HepG2 (cell line): Measurements from ENCODE around the gene TMEM121. TPM values are rescaled to one million over a fixed set of nuclear protein-coding genes. Genes with fewer than 3 reads are reported as not detected.

ENCODE experiments used
- CBFB ChIP-seq: sonication (generic); formaldehyde crosslinking; IDR thresholded peaks from 2 replicates; pipeline ENCODE4 v1.4.0; 2020; ENCODE audit warnings: missing genetic modification reagents
- ELF1 ChIP-seq: sonication (generic); formaldehyde crosslinking; IDR thresholded peaks from 2 replicates; pipeline ENCODE4 v1.4.0; 2020; ENCODE audit warnings: missing genetic modification reagents
- HNRNPL ChIP-seq: fragments of 200-400 bp; formaldehyde crosslinking; IDR thresholded peaks from 2 replicates; pipeline ENCODE4 v1.6.1; 2017; ENCODE audit warnings: mild to moderate bottlenecking, low read depth, low read length
- MED13 ChIP-seq: sonication (generic); formaldehyde crosslinking; IDR thresholded peaks from 2 replicates; pipeline ENCODE4 v1.5.0; 2020; ENCODE audit warnings: missing genetic modification reagents
- MEF2D ChIP-seq: sonication (generic); formaldehyde crosslinking; IDR thresholded peaks from 2 replicates; pipeline ENCODE4 v1.5.1; 2020; ENCODE audit warnings: mild to moderate bottlenecking, missing genetic modification reagents
- NFRKB ChIP-seq: fragments of 450-650 bp; IDR thresholded peaks from 2 replicates; pipeline ENCODE4 v1.6.1; 2017
- PHF21A ChIP-seq: sonication (generic); formaldehyde crosslinking; IDR thresholded peaks from 2 replicates; pipeline ENCODE4 v1.5.0; 2020; ENCODE audit warnings: mild to moderate bottlenecking, missing genetic modification reagents
- PHF5A ChIP-seq: IDR thresholded peaks from one replicate; pipeline ENCODE4 v1.6.1; 2018; ENCODE audit warnings: low read depth, missing genetic modification reagents; ENCODE audit not compliant: unreplicated experiment
- PRMT3 ChIP-seq: sonication (generic); formaldehyde crosslinking; IDR thresholded peaks from 2 replicates; pipeline ENCODE4 v1.8.1; 2022; ENCODE audit warnings: low read depth, mild to moderate bottlenecking, moderate library complexity, missing genetic modification reagents, borderline replicate concordance
- SCMH1 ChIP-seq: sonication (generic); formaldehyde crosslinking; IDR thresholded peaks from 2 replicates; pipeline ENCODE4 v1.9.0; 2021; ENCODE audit warnings: missing genetic modification reagents, mild to moderate bottlenecking, borderline replicate concordance
- TP53 ChIP-seq: sonication (generic); formaldehyde crosslinking; conservative IDR thresholded peaks from 2 replicates; pipeline ENCODE4 v1.4.0; 2020; ENCODE audit warnings: missing genetic modification reagents
- ZIK1 ChIP-seq: sonication (generic); formaldehyde crosslinking; IDR thresholded peaks from 2 replicates; pipeline ENCODE4 v1.5.0; 2020; ENCODE audit warnings: mild to moderate bottlenecking, low read depth, missing genetic modification reagents, borderline replicate concordance
- ZNF777 ChIP-seq: sonication (generic); formaldehyde crosslinking; IDR thresholded peaks from 2 replicates; pipeline ENCODE4 v1.4.0; 2020; ENCODE audit warnings: missing genetic modification reagents
- ZNF839 ChIP-seq: sonication (generic); formaldehyde crosslinking; IDR thresholded peaks from 2 replicates; pipeline ENCODE4 v1.4.0; 2020; ENCODE audit warnings: missing genetic modification reagents, mild to moderate bottlenecking, borderline replicate concordance
- ZNF850 ChIP-seq: sonication (generic); formaldehyde crosslinking; conservative IDR thresholded peaks from 2 replicates; pipeline ENCODE4 v1.9.0; 2021; ENCODE audit warnings: mild to moderate bottlenecking, missing genetic modification reagents
- ZNF891 ChIP-seq: sonication (generic); formaldehyde crosslinking; IDR thresholded peaks from 2 replicates; pipeline ENCODE4 v1.5.0; 2020; ENCODE audit warnings: mild to moderate bottlenecking, missing genetic modification reagents
- polyA plus RNA-seq, 8 experiments: library from polyadenylated mRNA; depleted of rRNA in 3 of 8; stranded (reverse) in 7 of 8; unstranded in 1 of 8; fragments of >200 nt; fragmentation: Illumina TruSeq in 4 of 8; extraction: Trizol in 4 of 8; gene quantifications; 2 replicates each; pipeline versions ENCODE4 v1.2.1 to v1.2.3, GENCODE V29; 2011 to 2016; ENCODE audit warnings: low read depth in 4 of 8, missing spikeins in 1 of 8, mixed read lengths in 1 of 8; ENCODE audit not compliant: insufficient read depth in 1 of 8
- total RNA-seq, 5 experiments: library from RNA; depleted of rRNA; stranded (reverse); fragments of >200 nt; fragmentation: Illumina TruSeq; extraction: Trizol; gene quantifications; 2 replicates each; pipeline ENCODE4 v1.2.3, GENCODE V29; 2016; ENCODE audit warnings: low read depth in 1 of 5
- TF ChIP-seq, protein P1 (sequence below): sonication (generic); formaldehyde crosslinking; IDR thresholded peaks from 2 replicates; pipeline ENCODE4 v1.9.0; 2021; ENCODE audit warnings: missing genetic modification reagents, mild to moderate bottlenecking, borderline replicate concordance
- TF ChIP-seq, protein P2 (sequence below), 2 experiments: sonication (generic) in 1 of 2; formaldehyde crosslinking in 1 of 2; IDR thresholded peaks; 2 replicates each; pipeline versions ENCODE4 v1.5.1 to v1.6.1; 2011 to 2020; ENCODE audit warnings: borderline replicate concordance in 1 of 2, low read depth in 1 of 2, low read length in 1 of 2, mild to moderate bottlenecking in 1 of 2, missing genetic modification reagents in 1 of 2, moderate library complexity in 1 of 2
- TF ChIP-seq, protein P3 (sequence below): sonication (generic); formaldehyde crosslinking; IDR thresholded peaks from 2 replicates; pipeline ENCODE4 v1.8.0; 2022; ENCODE audit warnings: missing genetic modification reagents, mild to moderate bottlenecking, moderate library complexity, borderline replicate concordance

The TMEM121 gene
- total and polyA plus RNA-seq, 2 of the 13 experiments (the other 11 are each of a cell fraction or from before 2014, with no cell fraction given), result 6.6 to 19.0 TPM

DNA sequence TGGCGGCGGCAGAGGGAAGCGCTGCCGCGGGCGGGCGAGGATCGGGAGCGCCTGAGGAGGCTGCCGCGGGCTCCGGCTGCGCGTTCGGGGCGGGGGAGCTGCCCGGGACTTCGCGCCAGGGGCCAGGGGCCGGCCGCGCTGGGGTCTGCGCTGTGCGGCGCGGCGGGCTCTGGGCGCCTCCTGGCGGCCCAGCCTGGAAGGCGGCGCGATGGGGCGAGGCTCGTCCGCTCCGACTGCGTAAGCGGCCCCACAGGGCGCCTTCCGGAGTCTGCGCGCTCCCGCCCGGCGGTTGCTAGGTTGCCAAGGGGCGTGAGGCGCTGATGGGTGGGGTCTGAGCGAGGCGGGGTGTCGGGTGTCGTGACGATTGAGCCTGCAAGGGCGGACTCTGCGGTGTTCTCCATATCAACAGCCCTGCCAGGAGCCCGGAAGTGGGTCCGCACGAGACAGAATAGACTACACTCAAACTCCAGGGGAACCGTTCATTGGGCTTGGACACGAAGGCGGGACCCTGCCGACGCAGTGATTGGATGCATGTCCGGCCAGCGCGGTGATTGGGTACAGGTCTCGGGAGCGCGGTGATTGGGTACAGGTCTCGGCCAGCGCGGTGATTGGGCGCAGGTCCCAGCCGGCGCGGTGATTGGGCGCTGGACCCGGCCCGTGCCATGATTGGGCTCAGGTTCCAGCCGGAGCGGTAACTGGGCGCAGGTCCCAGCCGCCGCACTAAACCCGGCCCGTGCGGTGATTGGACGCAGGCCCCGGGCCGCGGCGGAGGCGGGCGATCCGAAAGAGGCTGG lies 35.6 kb upstream of the TMEM121 start, which contains the start of gene TEDC1 (continued):
- TF ChIP-seq ZNF850 (CRISPR knock-in tag), result 0 out of 2 replicates have a peak, but pooled peaks have one; percentile 58
- TF ChIP-seq, protein P1, sequence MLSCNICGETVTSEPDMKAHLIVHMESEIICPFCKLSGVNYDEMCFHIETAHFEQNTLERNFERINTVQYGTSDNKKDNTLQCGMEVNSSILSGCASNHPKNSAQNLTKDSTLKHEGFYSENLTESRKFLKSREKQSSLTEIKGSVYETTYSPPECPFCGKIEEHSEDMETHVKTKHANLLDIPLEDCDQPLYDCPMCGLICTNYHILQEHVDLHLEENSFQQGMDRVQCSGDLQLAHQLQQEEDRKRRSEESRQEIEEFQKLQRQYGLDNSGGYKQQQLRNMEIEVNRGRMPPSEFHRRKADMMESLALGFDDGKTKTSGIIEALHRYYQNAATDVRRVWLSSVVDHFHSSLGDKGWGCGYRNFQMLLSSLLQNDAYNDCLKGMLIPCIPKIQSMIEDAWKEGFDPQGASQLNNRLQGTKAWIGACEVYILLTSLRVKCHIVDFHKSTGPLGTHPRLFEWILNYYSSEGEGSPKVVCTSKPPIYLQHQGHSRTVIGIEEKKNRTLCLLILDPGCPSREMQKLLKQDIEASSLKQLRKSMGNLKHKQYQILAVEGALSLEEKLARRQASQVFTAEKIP (CRISPR knock-in tag), result no peak
- TF ChIP-seq ZIK1 (CRISPR knock-in tag), result no peak
- peak; percentile 79; the same call in 1 of the 2 replicates for TF ChIP-seq MEF2D (CRISPR knock-in tag)
- TF ChIP-seq HNRNPL, result peak; percentile 62; the same call in 1 of the 2 replicates
- TF ChIP-seq PHF5A (CRISPR knock-in tag), result no peak
- TF ChIP-seq TP53 (CRISPR knock-in tag), result no peak
- TF ChIP-seq, protein P2, sequence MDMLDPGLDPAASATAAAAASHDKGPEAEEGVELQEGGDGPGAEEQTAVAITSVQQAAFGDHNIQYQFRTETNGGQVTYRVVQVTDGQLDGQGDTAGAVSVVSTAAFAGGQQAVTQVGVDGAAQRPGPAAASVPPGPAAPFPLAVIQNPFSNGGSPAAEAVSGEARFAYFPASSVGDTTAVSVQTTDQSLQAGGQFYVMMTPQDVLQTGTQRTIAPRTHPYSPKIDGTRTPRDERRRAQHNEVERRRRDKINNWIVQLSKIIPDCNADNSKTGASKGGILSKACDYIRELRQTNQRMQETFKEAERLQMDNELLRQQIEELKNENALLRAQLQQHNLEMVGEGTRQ (IDR thresholded peaks at IDR 0.05; ENCODE audit: low read depth, low read length), result no peak
- TF ChIP-seq, protein P2 (CRISPR knock-in tag; IDR thresholded peaks at IDR 0.05; ENCODE audit: borderline replicate concordance), result 0 out of 2 replicates have a peak, but pooled peaks have one; percentile 25
- peak; percentile 56 for TF ChIP-seq CBFB (CRISPR knock-in tag)
- TF ChIP-seq, protein P3, sequence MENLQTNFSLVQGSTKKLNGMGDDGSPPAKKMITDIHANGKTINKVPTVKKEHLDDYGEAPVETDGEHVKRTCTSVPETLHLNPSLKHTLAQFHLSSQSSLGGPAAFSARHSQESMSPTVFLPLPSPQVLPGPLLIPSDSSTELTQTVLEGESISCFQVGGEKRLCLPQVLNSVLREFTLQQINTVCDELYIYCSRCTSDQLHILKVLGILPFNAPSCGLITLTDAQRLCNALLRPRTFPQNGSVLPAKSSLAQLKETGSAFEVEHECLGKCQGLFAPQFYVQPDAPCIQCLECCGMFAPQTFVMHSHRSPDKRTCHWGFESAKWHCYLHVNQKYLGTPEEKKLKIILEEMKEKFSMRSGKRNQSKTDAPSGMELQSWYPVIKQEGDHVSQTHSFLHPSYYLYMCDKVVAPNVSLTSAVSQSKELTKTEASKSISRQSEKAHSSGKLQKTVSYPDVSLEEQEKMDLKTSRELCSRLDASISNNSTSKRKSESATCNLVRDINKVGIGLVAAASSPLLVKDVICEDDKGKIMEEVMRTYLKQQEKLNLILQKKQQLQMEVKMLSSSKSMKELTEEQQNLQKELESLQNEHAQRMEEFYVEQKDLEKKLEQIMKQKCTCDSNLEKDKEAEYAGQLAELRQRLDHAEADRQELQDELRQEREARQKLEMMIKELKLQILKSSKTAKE (CRISPR knock-in tag), result peak; percentile 66; the same call in 1 of the 2 replicates
- TF ChIP-seq PRMT3 (CRISPR knock-in tag), result no peak
- TF ChIP-seq PHF21A, result peak; percentile 96
- TF ChIP-seq NFRKB, result no peak
- peak; percentile 65; the same call in 1 of the 2 replicates for TF ChIP-seq MED13
- no peak for TF ChIP-seq SCMH1 (CRISPR knock-in tag)
- no peak for TF ChIP-seq ZNF777 (CRISPR knock-in tag)
- peak; percentile 94 for TF ChIP-seq ELF1 (CRISPR knock-in tag)
- no peak for TF ChIP-seq ZNF839 (CRISPR knock-in tag)
- peak; percentile 19; the same call in 1 of the 2 replicates for TF ChIP-seq ZNF891 (CRISPR knock-in tag)
